Sigmoid colon (tissue), 7 donors: Measurements from ENCODE around the gene UBALD1. TPM values are rescaled to one million over a fixed set of nuclear protein-coding genes. Genes with fewer than 3 reads are reported as not detected.
A peak's percentile ranks its signal among the peaks of the same experiment; 100 is the strongest.

Experiments used
- DNase-seq: peaks from one replicate; pipeline ENCODE4 v3.0.0-alpha.2; 2019
- H3K27ac ChIP-seq, 4 donors: fragments of 200-600 bp; sonication (generic); one replicate each; pipeline ENCODE4 v1.5.1; 2016 to 2019; ENCODE audit warnings: mild to moderate bottlenecking in 1 of 4
- H3K27me3 ChIP-seq, 3 donors: fragments of 200-600 bp; sonication (generic); one replicate each; pipeline ENCODE4 v1.5.1; 2019; ENCODE audit warnings: mild to moderate bottlenecking in 1 of 3
- H3K36me3 ChIP-seq, 4 donors: fragments of 200-600 bp; sonication (generic); one replicate each; pipeline ENCODE4 v1.5.1; 2016 to 2019
- H3K4me1 ChIP-seq, 4 donors: fragments of 200-600 bp; sonication (generic); one replicate each; pipeline ENCODE4 v1.5.1; 2017 to 2019
- H3K4me3 ChIP-seq, 4 donors: fragments of 200-600 bp; sonication (generic); one replicate each; pipeline ENCODE4 v1.5.1; 2017 to 2019; ENCODE audit warnings: mild to moderate bottlenecking in 2 of 4, moderate library complexity in 1 of 4
- H3K9me3 ChIP-seq, 4 donors: fragments of 200-600 bp in 3 of 4; sonication (generic) in 3 of 4; one replicate each; pipeline versions ENCODE4 v1.5.1 to v1.6.1; 2013 to 2019
- CTCF ChIP-seq, 4 experiments: fragments of 450-650 bp in 3 of 4; fragments of 200-600 bp in 1 of 4; IDR thresholded peaks; one replicate each; pipeline ENCODE4 v1.5.1; 2016 to 2019; ENCODE audit warnings: antibody characterized with exemption in 4 of 4, mild to moderate bottlenecking in 3 of 4, moderate library complexity in 2 of 4
- EP300 ChIP-seq, 4 donors: sonication (generic); formaldehyde crosslinking; IDR thresholded peaks; one replicate each; pipeline ENCODE4 v1.6.1; 2017; ENCODE audit warnings: antibody characterized with exemption in 4 of 4
- POLR2A ChIP-seq, 2 donors: fragments of 450-650 bp; IDR thresholded peaks; one replicate each; pipeline ENCODE4 v1.6.1; 2016; ENCODE audit warnings: antibody characterized with exemption in 2 of 2, mild to moderate bottlenecking in 2 of 2, moderate library complexity in 2 of 2
- POLR2AphosphoS5 ChIP-seq, 4 donors: sonication (generic); formaldehyde crosslinking; IDR thresholded peaks; one replicate each; pipeline ENCODE4 v1.6.1; 2017; ENCODE audit warnings: antibody characterized with exemption in 4 of 4
- WGBS, 2 donors: extraction: QIAGEN DNeasy Blood & Tissue Kit; methylation state at CpG; one replicate each; pipeline ENCODE4 v1.1.7; 2013; 5-methylcytosine and 5-hydroxymethylcytosine counted together
- intact Hi-C: fragments of 100-400 bp; cut with DNase I; formaldehyde crosslinking; loops from one replicate; pipeline ENCODE4 v1.15.1; 2023
- polyA plus RNA-seq, 3 donors: library from polyadenylated mRNA; stranded (reverse); fragments of 200-250 nt; gene quantifications; one replicate each; pipeline ENCODE4 v1.2.3, GENCODE V29; 2013
- total RNA-seq, 4 donors: library from RNA; depleted of rRNA; stranded (reverse); fragments of >200 nt; gene quantifications; one replicate each; pipeline ENCODE4 v1.1.0, GENCODE V29; 2016
- donor health status: healthy with polysubstance abuse.
- donor health status: Bipolar disorder and iron deficiency.
- donor health status: healthy.

The UBALD1 gene
- total and polyA plus RNA-seq, 7 donors: 7.6 to 22.9 (median 12.6) TPM

GRCh38 chr16:4660454-4661007, 45.8 kb upstream of the UBALD1 start:
- 47 to 71% methylated on average over 18 of the region's 18 CpGs for WGBS, 2 donors
- DNase-seq: no peak
- Histone ChIP-seq H3K36me3 (peaks cover 4 to 65% (median 26%) of the 10 kb centered on the region in 4 donors), H3K27me3 (no peaks in the 10 kb centered on the region), H3K27ac (peak overlapping the region in 3 of 4 donors; percentile 7 to 45 (median 36)), H3K9me3 (no peaks in the 10 kb centered on the region), H3K4me3 (no peak overlapping the region), H3K4me1 (peaks cover 0 to 18% (median 16%) of the 10 kb centered on the region in 4 donors)
- TF ChIP-seq CTCF (IDR thresholded peaks at IDR 0.05): no peak
- intact Hi-C loops: no loop called here

- Histone ChIP-seq H3K9me3 (no peaks in the 10 kb centered on the region), H3K27ac (peak overlapping the region in 2 of 4 donors; percentile 36 to 45), H3K4me3 (no peak overlapping the region), H3K27me3 (no peaks in the 10 kb centered on the region), H3K4me1 (peaks cover 0 to 18% (median 16%) of the 10 kb centered on the region in 4 donors), H3K36me3 (peaks cover 6 to 67% (median 30%) of the 10 kb centered on the region in 4 donors)
- intact Hi-C loops: no loop called here
- TF ChIP-seq POLR2A (IDR thresholded peaks at IDR 0.05): no peak
- TF ChIP-seq POLR2AphosphoS5 (IDR thresholded peaks at IDR 0.05): no peak
- TF ChIP-seq EP300 (IDR thresholded peaks at IDR 0.05): no peak
- TF ChIP-seq CTCF (IDR thresholded peaks at IDR 0.05): no peak
- WGBS, 2 donors: 92 to 94% methylated on average over 29 of the region's 29 CpGs
- DNase-seq: no peak
These were observed 45.0 kb upstream of the UBALD1 start for GRCh38 chr16:4659363-4660353.

DNA sequence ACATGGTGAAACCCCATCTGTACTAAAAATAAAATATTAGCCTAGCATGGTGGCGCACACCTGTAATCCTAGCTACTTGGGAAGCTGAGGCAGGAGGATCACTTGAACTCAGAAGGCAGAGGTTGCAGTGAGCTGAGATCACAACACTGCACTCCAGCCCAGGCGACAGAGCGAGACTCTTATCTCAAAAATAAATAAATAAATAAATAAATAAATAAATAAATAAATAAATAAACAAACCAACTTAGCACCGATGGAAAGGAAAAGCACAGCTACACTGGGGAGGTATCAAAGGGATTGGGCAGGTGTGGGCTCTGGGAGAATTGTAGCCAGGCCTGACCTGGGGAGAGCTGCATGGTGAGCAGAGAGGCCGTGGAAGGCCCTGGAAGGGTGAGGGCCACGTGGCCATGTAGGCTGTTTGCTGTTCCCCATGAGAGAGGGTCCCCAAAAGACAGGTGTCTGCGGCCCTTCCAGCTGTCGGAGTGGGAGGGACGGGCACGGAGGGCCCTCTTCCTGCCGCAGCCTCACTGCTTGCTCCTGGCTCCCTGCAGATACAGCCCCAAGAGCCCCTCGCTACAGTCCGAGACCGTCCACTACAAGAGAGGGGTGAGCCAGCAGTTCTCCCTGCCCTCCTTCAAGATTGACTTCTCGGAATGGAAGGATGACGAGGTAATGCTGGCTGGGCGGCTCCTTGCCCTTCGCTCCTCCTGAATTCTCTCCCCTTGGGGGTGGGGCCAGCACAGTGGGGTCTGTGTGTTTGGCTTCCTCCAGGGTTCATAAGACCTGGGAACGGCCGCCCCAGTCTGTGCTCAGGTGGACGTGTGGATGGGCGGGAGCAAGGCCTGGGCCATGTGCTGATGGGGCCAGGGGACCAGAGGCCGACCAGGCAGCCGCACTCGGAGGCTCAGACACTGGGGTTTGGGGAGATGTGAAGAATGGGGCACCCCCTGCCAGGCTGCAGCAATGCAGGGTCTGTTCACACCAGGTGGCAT, 42.3 kb upstream of the UBALD1 start:
- Histone ChIP-seq H3K4me1 (peaks cover 0 to 17% (median 15%) of the 10 kb centered on the region in 4 donors), H3K9me3 (no peaks in the 10 kb centered on the region), H3K27me3 (no peaks in the 10 kb centered on the region), H3K27ac (no peak overlapping the region), H3K36me3 (peaks cover 17 to 82% (median 43%) of the 10 kb centered on the region in 4 donors), H3K4me3 (no peak overlapping the region)
- no peak for DNase-seq
- WGBS, 2 donors: 96 to 97% methylated on average over 25 of the region's 25 CpGs
- intact Hi-C loops: no loop called here
- no peak for TF ChIP-seq CTCF (IDR thresholded peaks at IDR 0.05)
- TF ChIP-seq POLR2AphosphoS5 (IDR thresholded peaks at IDR 0.05): no peak
- TF ChIP-seq EP300 (IDR thresholded peaks at IDR 0.05): no peak
- TF ChIP-seq POLR2A (IDR thresholded peaks at IDR 0.05): no peak

- Histone ChIP-seq H3K4me1 (peaks cover 0 to 17% (median 15%) of the 10 kb centered on the region in 4 donors), H3K9me3 (no peaks in the 10 kb centered on the region), H3K27me3 (no peaks in the 10 kb centered on the region), H3K36me3 (peaks cover 17 to 86% (median 50%) of the 10 kb centered on the region in 4 donors), H3K27ac (no peak overlapping the region), H3K4me3 (no peak overlapping the region)
- TF ChIP-seq POLR2A (IDR thresholded peaks at IDR 0.05) (no peak), POLR2AphosphoS5 (IDR thresholded peaks at IDR 0.05) (no peak), EP300 (IDR thresholded peaks at IDR 0.05) (no peak), CTCF (IDR thresholded peaks at IDR 0.05) (no peak)
- WGBS, 2 donors: 95 to 96% methylated on average over 12 of the region's 12 CpGs
- DNase-seq: no peak
- intact Hi-C loops: no loop called here
These were observed 41.5 kb upstream of the UBALD1 start for GRCh38 chr16:4656221-4656620.
